K562 (cell line): ENCODE data around the gene BEX3. TPM values are rescaled to one million over a fixed set of nuclear protein-coding genes. Genes with fewer than 3 reads are reported as not detected.
A peak's percentile ranks its signal among the peaks of the same experiment; 100 is the strongest.

Experiments used
- ATAC-seq: fragments of 200-7000 bp; cut with Tn5 transposase; 3 replicates; pipeline ENCODE4 v1.9.1; 2020; ENCODE audit warnings: moderate library complexity
- BruUV-seq: library from RNA; stranded (reverse); fragments of 400-500 nt; replicated peaks from 2 replicates; lab custom pipeline; 2021; lab: Mats Ljungman, UMichigan
- CTCF ChIA-PET: fragments of 300-600 bp; formaldehyde crosslinking; extraction: SDS; loops from one replicate; lab custom pipeline; 2021; ENCODE audit warnings: low intra/inter-chr PET ratio; lab: Yijun Ruan, JAX
- POLR2A ChIA-PET: fragments of 300-600, 350-650 bp; sonication (Branson Sonifier 250); formaldehyde crosslinking; extraction: SDS; loops from one replicate; lab custom pipeline; 2021; ENCODE audit warnings: antibody characterized with exemption, inconsistent platforms; lab: Yijun Ruan, JAX
- DNase-seq, 4 experiments: peaks; one replicate each; pipeline versions ENCODE4 v3.0.0 to v3.0.0-alpha.2; 2011 to 2018; ENCODE audit warnings: low spot score in 3 of 4, mixed read lengths in 3 of 4; ENCODE audit errors: extremely low read depth in 1 of 4
- FAIRE-seq: peaks from 2 replicates; lab custom pipeline; 2011; peaks lifted over from hg19 to GRCh38; lab: Jason Lieb, UNC
- H2AFZ ChIP-seq: 2 replicates; pipeline ENCODE4 v1.6.0; 2011; ENCODE audit warnings: low read depth, low read length, control low read depth, inconsistent platforms
- H3K27ac ChIP-seq: fragments of 200-600 bp; 3 replicates; pipeline ENCODE4 v1.8.0; 2011; ENCODE audit warnings: low read depth, mild to moderate bottlenecking, control low read depth, inconsistent platforms, low read length, moderate library complexity, mixed read lengths; ENCODE audit errors: extremely low read depth
- H3K27me3 ChIP-seq, 2 experiments: fragments of 300-600 bp in 1 of 2; 2 replicates in 1 of 2; 3 replicates in 1 of 2; pipeline versions ENCODE4 v1.6.0 to v1.8.0; 2011; ENCODE audit warnings: inconsistent platforms in 2 of 2, low read length in 2 of 2, mild to moderate bottlenecking in 1 of 2, mixed read lengths in 1 of 2, moderate library complexity in 1 of 2; ENCODE audit not compliant: control insufficient read depth in 2 of 2, insufficient read depth in 2 of 2
- H3K36me3 ChIP-seq: fragments of 300-600 bp; 3 replicates; pipeline ENCODE4 v1.8.0; 2011; ENCODE audit warnings: mild to moderate bottlenecking, low read length, inconsistent platforms; ENCODE audit not compliant: control insufficient read depth, insufficient read depth
- H3K4me1 ChIP-seq, 2 experiments: fragments of 200-600 bp in 1 of 2; replicated peaks in 1 of 2; 2 replicates in 1 of 2; 3 replicates in 1 of 2; pipeline versions ENCODE4 v1.5.1 to v1.8.0; 2011; ENCODE audit warnings: inconsistent platforms in 2 of 2, low read length in 2 of 2, mild to moderate bottlenecking in 1 of 2, mixed read lengths in 1 of 2, moderate library complexity in 1 of 2; ENCODE audit not compliant: control insufficient read depth in 2 of 2, insufficient read depth in 2 of 2
- H3K4me2 ChIP-seq: 2 replicates; pipeline ENCODE4 v1.6.1; 2011; ENCODE audit warnings: low read length, control low read depth, inconsistent platforms, mixed read lengths; ENCODE audit not compliant: insufficient read depth
- H3K4me3 ChIP-seq: fragments of 200-600 bp; sonication (generic), shearing (Covaris generic); 2 replicates; pipeline ENCODE4 v1.5.1; 2016; ENCODE audit warnings: control low read depth, inconsistent platforms
- H3K79me2 ChIP-seq: fragments of 200-600 bp; 3 replicates; pipeline ENCODE4 v1.8.0; 2011; ENCODE audit warnings: low read length, inconsistent platforms; ENCODE audit not compliant: control insufficient read depth, insufficient read depth
- H3K9ac ChIP-seq, 2 experiments: 2 replicates each; pipeline versions ENCODE4 v1.6.0 to v1.6.1; 2011; ENCODE audit warnings: low read depth in 2 of 2, low read length in 2 of 2, control low read depth in 1 of 2, inconsistent platforms in 1 of 2, mild to moderate bottlenecking in 1 of 2, mixed read lengths in 1 of 2; ENCODE audit not compliant: insufficient read depth in 1 of 2
- H3K9me1 ChIP-seq: one replicate; pipeline ENCODE4 v1.6.0; 2011; ENCODE audit warnings: inconsistent platforms, mild to moderate bottlenecking, low read length, moderate library complexity; ENCODE audit not compliant: control insufficient read depth, insufficient read depth
- H3K9me3 ChIP-seq: replicated peaks from 2 replicates; pipeline ENCODE4 v1.5.1; 2011; ENCODE audit warnings: low read depth, low read length, inconsistent platforms; ENCODE audit not compliant: control insufficient read depth, insufficient read depth
- H4K20me1 ChIP-seq: replicated peaks from 2 replicates; pipeline ENCODE4 v1.6.1; 2011; ENCODE audit warnings: low read length, inconsistent platforms, mixed read lengths; ENCODE audit not compliant: control insufficient read depth, insufficient read depth
- CEBPG ChIP-seq, 3 experiments: fragments of 200-800 bp in 1 of 3; sonication (Bioruptor generic) in 1 of 3; sonication (generic) in 1 of 3; formaldehyde crosslinking in 1 of 3; IDR thresholded peaks in 2 of 3; conservative IDR thresholded peaks in 1 of 3; 2 replicates each; pipeline versions ENCODE4 v1.6.1 to v1.8.0; 2016 to 2022; ENCODE audit warnings: missing compliant biosample characterization in 2 of 3, missing genetic modification characterization in 2 of 3, mild to moderate bottlenecking in 1 of 3, missing genetic modification reagents in 1 of 3
- KLF6 ChIP-seq: fragments of 250-450 bp; sonication (Bioruptor Pico); IDR thresholded peaks from 2 replicates; pipeline ENCODE4 v1.4.0; 2020; ENCODE audit warnings: mild to moderate bottlenecking, moderate library complexity, borderline replicate concordance
- MAFK ChIP-seq: IDR thresholded peaks from 2 replicates; pipeline ENCODE4 v1.6.1; 2011; ENCODE audit warnings: low read length, improper control_type of control experiment
- NCOA6 ChIP-seq: fragments of 450-650 bp; IDR thresholded peaks from 2 replicates; pipeline ENCODE4 v1.6.1; 2017; ENCODE audit warnings: mild to moderate bottlenecking
- PHF20 ChIP-seq: fragments of 450-650 bp; IDR thresholded peaks from 2 replicates; pipeline ENCODE4 v1.6.1; 2018; ENCODE audit not compliant: partially characterized antibody
- POLR3A ChIP-seq: IDR thresholded peaks from 2 replicates; pipeline ENCODE4 v1.6.1; 2011; ENCODE audit warnings: borderline replicate concordance, mild to moderate bottlenecking, moderate library complexity; ENCODE audit not compliant: insufficient read length, insufficient read depth; ENCODE audit errors: extremely low read depth
- ZNF143 ChIP-seq: sonication (generic); formaldehyde crosslinking; IDR thresholded peaks from 2 replicates; pipeline ENCODE4 v1.9.0; 2022; ENCODE audit warnings: mild to moderate bottlenecking, missing genetic modification reagents
- ZNF408 ChIP-seq: fragments of 250-450 bp; sonication (Bioruptor Pico); IDR thresholded peaks from 2 replicates; pipeline ENCODE4 v1.4.0; 2020; ENCODE audit warnings: low read depth, mild to moderate bottlenecking, moderate library complexity
- ZNF511 ChIP-seq: sonication (generic); formaldehyde crosslinking; IDR thresholded peaks from 2 replicates; pipeline ENCODE4 v1.8.0; 2022; ENCODE audit warnings: mild to moderate bottlenecking, missing genetic modification reagents
- ZNF592 ChIP-seq: fragments of 450-650 bp; IDR thresholded peaks from 2 replicates; pipeline ENCODE4 v1.6.1; 2017; ENCODE audit warnings: antibody characterized with exemption, mild to moderate bottlenecking
- ZNF79 ChIP-seq: fragments of 250-450 bp; sonication (Bioruptor Pico); IDR thresholded peaks from 2 replicates; pipeline ENCODE4 v1.4.0; 2020; ENCODE audit warnings: low read depth, mild to moderate bottlenecking, moderate library complexity
- WGBS: fragments of 100-300 bp; shearing (Covaris generic); methylation state at CpG from one replicate; pipeline ENCODE4 v1.1.6; 2016; ENCODE audit warnings: low coverage, mixed read lengths; ENCODE audit not compliant: insufficient coverage; ENCODE audit errors: missing lambda C conversion rate; 5-methylcytosine and 5-hydroxymethylcytosine counted together
- in situ Hi-C: fragments of 300-500 bp; cut with MboI; formaldehyde crosslinking; loops from 4 replicates; pipeline ENCODE4 v1.15.0; 2018; ENCODE audit warnings: inconsistent platforms, mixed read lengths
- intact Hi-C: fragments of 100-400 bp; cut with micrococcal nuclease; formaldehyde crosslinking; loops from 2 replicates; pipeline ENCODE4 v1.14.2; 2022
- polyA plus RNA-seq, 8 experiments: library from polyadenylated mRNA; depleted of rRNA in 4 of 8; stranded (reverse) in 5 of 8; unstranded in 3 of 8; fragments of >200 nt; fragmentation: Nextera tagmentation in 2 of 8; fragmentation: Illumina TruSeq in 1 of 8; extraction: Ambion mirVana in 2 of 8; extraction: Trizol in 1 of 8; gene quantifications; 2 replicates each; pipeline versions ENCODE4 v1.2.1 to v1.2.3, GENCODE V29; 2011 to 2014; ENCODE audit warnings: inconsistent platforms in 1 of 8, missing spikeins in 1 of 8
- total RNA-seq, 7 experiments: library from RNA; depleted of rRNA in 6 of 7; stranded (reverse); fragments of >200 nt in 6 of 7; fragmentation: Illumina TruSeq in 2 of 7; extraction: Trizol in 2 of 7; gene quantifications; 2 replicates each; pipeline versions ENCODE4 v1.2.1 to v1.2.3, GENCODE V29; 2011 to 2021; ENCODE audit warnings: low replicate concordance in 1 of 7

Gene BEX3
- total and polyA plus RNA-seq, 9 of the 15 experiments (the other 6 are each of a cell fraction or from before 2014, with no cell fraction given): 0.21 to 0.47 TPM; not detected in 7

GRCh38 chrX:103398421-103398864, 22.1 kb downstream of the BEX3 start (continued):
- TF ChIP-seq KLF6 (CRISPR knock-in tag) (no peak), CEBPG (CRISPR knock-in tag; IDR thresholded peaks at IDR 0.05) (peak; percentile 86), CEBPG (tag; conservative IDR thresholded peaks at IDR 0.05 in 1 of 2, IDR thresholded peaks at IDR 0.05 in 1 of 2) (peak; percentile 19 to 78; a peak in 3 of 4 replicates), POLR3A (no peak), ZNF511 (CRISPR knock-in tag) (no peak), MAFK (no peak), ZNF143 (no peak), ZNF408 (CRISPR knock-in tag) (no peak), PHF20 (no peak)

GRCh38 chrX:103399744-103400143, 23.4 kb downstream of the BEX3 start:
- H3K27me3 ChIP-seq: no peaks in the 10 kb centered on the region
- no peak for TF ChIP-seq ZNF592
- no peak for TF ChIP-seq NCOA6
- TF ChIP-seq ZNF79 (CRISPR knock-in tag): no peak
- TF ChIP-seq, all 486 proteins: peak for 0
- ChIA-PET POLR2A (no interaction called here), CTCF (no interaction called here)
- 7% methylated on average over 1 of the region's 1 CpG for WGBS
- DNase-seq (no peak), FAIRE-seq (no peak), ATAC-seq (no peak)
- Histone ChIP-seq H3K4me2 (no peak overlapping the region), H3K4me1 (peaks cover 0 to 11% of the 10 kb centered on the region in 2 experiments; a peak in 3 of 5 replicates), H2AFZ (no peak overlapping the region), H3K9me3 (no peaks in the 10 kb centered on the region), H3K36me3 (no peaks in the 10 kb centered on the region), H3K4me3 (no peak overlapping the region), H3K9ac (no peak overlapping the region), H3K79me2 (no peaks in the 10 kb centered on the region), H3K27ac (no peak overlapping the region), H4K20me1 (no peaks in the 10 kb centered on the region), H3K9me1 (no peaks in the 10 kb centered on the region)
- intact Hi-C loops (no loop called here), in situ Hi-C loops (no loop called here)
- BruUV-seq: no TSS peak
